ENCODE results near the gene PFKM. TPM values are rescaled to one million over a fixed set of nuclear protein-coding genes. Genes with fewer than 3 reads are reported as not detected.

The PFKM gene
- total RNA-seq, 1 donor from 2014 or later, result 80.3 TPM

GRCh38 chr12:48156652-48157017, 37.5 kb downstream of the PFKM start:
- Histone ChIP-seq H3K4me3 (ENCODE audit: insufficient read depth, low read depth, low read length) (peak overlapping the region; percentile 98), H3K4me2 (ENCODE audit: low read length) (peak overlapping the region; percentile 98), H3K9me3 (ENCODE audit: insufficient read depth, low read depth, low read length) (no peaks in the 10 kb centered on the region), H3K79me2 (ENCODE audit: insufficient read depth, low read length) (peaks cover 21% of the 10 kb centered on the region), H3K9ac (ENCODE audit: low read length) (peak overlapping the region; percentile 90), H3K36me3 (ENCODE audit: insufficient read depth, low read length) (peaks cover 2% of the 10 kb centered on the region), H3K4me1 (ENCODE audit: insufficient read depth, low read length) (peaks cover 5% of the 10 kb centered on the region), H3K27me3 (ENCODE audit: insufficient read depth, low read length) (no peaks in the 10 kb centered on the region), H3K27ac (ENCODE audit: low read depth, low read length) (no peak overlapping the region), H2AFZ (ENCODE audit: low read depth, low read length) (peak overlapping the region; percentile 95), H4K20me1 (ENCODE audit: insufficient read depth, low read length) (no peaks in the 10 kb centered on the region)
- no peaks in the 10 kb centered on the region for H3K9me3 Mint-ChIP-seq (ENCODE audit: unreplicated experiment)
- H3K36me3 Mint-ChIP-seq (ENCODE audit: low read depth, unreplicated experiment), result no peaks in the 10 kb centered on the region
- no peak overlapping the region for H3K27ac Mint-ChIP-seq (ENCODE audit: unreplicated experiment)
- H3K27me3 Mint-ChIP-seq (ENCODE audit: low read depth, unreplicated experiment), result no peaks in the 10 kb centered on the region
- H3K4me3 Mint-ChIP-seq (ENCODE audit: unreplicated experiment), result peak overlapping the region; percentile 98
- H3K4me1 Mint-ChIP-seq (ENCODE audit: low read depth, unreplicated experiment), result peaks cover 18% of the 10 kb centered on the region
- no peak for DNase-seq (ENCODE audit: low read depth)
- no peak for FAIRE-seq
- TF ChIP-seq EZH2 (IDR thresholded peaks at IDR 0.05; ENCODE audit: insufficient read depth, low read length) (no peak), CTCF (IDR thresholded peaks at IDR 0.05; ENCODE audit: insufficient read depth, low read depth, low read length) (no peak)

GRCh38 chr12:48157018-48157888, 38.1 kb downstream of the PFKM start, which contains the start of gene ASB8:
ASB8 (minus strand) TSS chr12:48157515; CDS start chr12:48153496, 4,019 bp downstream.
- no peaks in the 10 kb centered on the region for H4K20me1 ChIP-seq (ENCODE audit: insufficient read depth, low read length)
- H3K9me3 Mint-ChIP-seq (ENCODE audit: unreplicated experiment), result no peaks in the 10 kb centered on the region
- peak within 1 kb of the TSS; percentile 60 for H3K27ac ChIP-seq (ENCODE audit: low read depth, low read length)

More at GRCh38 chr12:48157018-48157888, 38.1 kb downstream of the PFKM start, which contains the start of gene ASB8:
- Histone ChIP-seq H3K27me3 (ENCODE audit: insufficient read depth, low read length) (no peaks in the 10 kb centered on the region), H2AFZ (ENCODE audit: low read depth, low read length) (peak within 1 kb of the TSS; percentile 95), H3K9me3 (ENCODE audit: insufficient read depth, low read depth, low read length) (no peaks in the 10 kb centered on the region), H3K79me2 (ENCODE audit: insufficient read depth, low read length) (peaks cover 21% of the 10 kb centered on the region), H3K4me2 (ENCODE audit: low read length) (peak within 1 kb of the TSS; percentile 98), H3K36me3 (ENCODE audit: insufficient read depth, low read length) (peaks cover under 1% of the 10 kb centered on the region), H3K4me3 (ENCODE audit: insufficient read depth, low read depth, low read length) (peak within 1 kb of the TSS; percentile 98), H3K4me1 (ENCODE audit: insufficient read depth, low read length) (peaks cover 5% of the 10 kb centered on the region), H3K9ac (ENCODE audit: low read length) (peak within 1 kb of the TSS; percentile 90)
- Mint-ChIP-seq H3K36me3 (ENCODE audit: low read depth, unreplicated experiment) (no peaks in the 10 kb centered on the region), H3K4me3 (ENCODE audit: unreplicated experiment) (peak within 1 kb of the TSS; percentile 98), H3K27ac (ENCODE audit: unreplicated experiment) (peak within 1 kb of the TSS; percentile 91), H3K27me3 (ENCODE audit: low read depth, unreplicated experiment) (no peaks in the 10 kb centered on the region), H3K4me1 (ENCODE audit: low read depth, unreplicated experiment) (peaks cover 12% of the 10 kb centered on the region)
- peak; percentile 92 for DNase-seq (ENCODE audit: low read depth)
- TF ChIP-seq CTCF (IDR thresholded peaks at IDR 0.05; ENCODE audit: insufficient read depth, low read depth, low read length), result peak; percentile 26
- no peak for TF ChIP-seq EZH2 (IDR thresholded peaks at IDR 0.05; ENCODE audit: insufficient read depth, low read length)
- no peak for FAIRE-seq

Data from astrocyte (in vitro differentiated cells and primary cell).